K562 (cell line): ENCODE data around the gene TNFAIP1.

ENCODE experiments used
- FOXA3 ChIP-seq, 2 experiments: fragments of 450-650 bp in 1 of 2; sonication (generic) in 1 of 2; formaldehyde crosslinking; IDR thresholded peaks in 1 of 2; conservative IDR thresholded peaks in 1 of 2; 2 replicates each; pipeline versions ENCODE4 v1.4.0 to v1.8.0; 2020 to 2022; ENCODE audit warnings: mild to moderate bottlenecking in 2 of 2, missing genetic modification reagents in 1 of 2
- NFRKB ChIP-seq: fragments of 450-650 bp; IDR thresholded peaks from 2 replicates; pipeline ENCODE4 v1.6.1; 2016; ENCODE audit warnings: low read depth
- POLR2A ChIP-seq: fragments of 450-650 bp; conservative IDR thresholded peaks from 2 replicates; pipeline ENCODE4 v1.6.1; 2016
- SP1 ChIP-seq: sonication (generic); formaldehyde crosslinking; IDR thresholded peaks from 2 replicates; pipeline ENCODE4 v1.8.1; 2022; ENCODE audit warnings: mild to moderate bottlenecking, missing genetic modification reagents
- TAF1 ChIP-seq: IDR thresholded peaks from 2 replicates; pipeline ENCODE4 v1.6.1; 2011; ENCODE audit warnings: mild to moderate bottlenecking, low read length, moderate library complexity; ENCODE audit not compliant: insufficient read depth, control insufficient read depth, severe bottlenecking; ENCODE audit errors: extremely low read depth
- TF ChIP-seq, protein P1 (sequence below), 3 experiments: IDR thresholded peaks in 2 of 3; conservative IDR thresholded peaks in 1 of 3; 2 replicates each; pipeline ENCODE4 v1.5.1; 2011 to 2012; ENCODE audit warnings: low read length in 3 of 3, mild to moderate bottlenecking in 3 of 3, control low read depth in 2 of 3, improper control_type of control experiment in 1 of 3, inconsistent platforms in 1 of 3, low read depth in 1 of 3, mixed read lengths in 1 of 3, moderate library complexity in 1 of 3; ENCODE audit not compliant: insufficient read depth in 2 of 3
- TF ChIP-seq, protein P2 (sequence below): fragments of 450-650 bp; formaldehyde crosslinking; IDR thresholded peaks from 2 replicates; pipeline ENCODE4 v1.4.0; 2020; ENCODE audit warnings: mild to moderate bottlenecking, moderate library complexity
- TF ChIP-seq, protein P3 (sequence below): fragments of 250-450 bp; sonication (Bioruptor Pico); IDR thresholded peaks from 2 replicates; pipeline ENCODE4 v1.5.0; 2021; ENCODE audit warnings: mild to moderate bottlenecking, borderline replicate concordance
- TF ChIP-seq, protein P4 (sequence below), 2 experiments: fragments of 200-800 bp in 1 of 2; sonication (Bioruptor generic) in 1 of 2; sonication (generic) in 1 of 2; formaldehyde crosslinking in 1 of 2; IDR thresholded peaks in 1 of 2; conservative IDR thresholded peaks in 1 of 2; 2 replicates each; pipeline versions ENCODE4 v1.5.0 to v1.6.1; 2016 to 2020; ENCODE audit warnings: missing compliant biosample characterization in 1 of 2, missing genetic modification characterization in 1 of 2, missing genetic modification reagents in 1 of 2

DNA sequence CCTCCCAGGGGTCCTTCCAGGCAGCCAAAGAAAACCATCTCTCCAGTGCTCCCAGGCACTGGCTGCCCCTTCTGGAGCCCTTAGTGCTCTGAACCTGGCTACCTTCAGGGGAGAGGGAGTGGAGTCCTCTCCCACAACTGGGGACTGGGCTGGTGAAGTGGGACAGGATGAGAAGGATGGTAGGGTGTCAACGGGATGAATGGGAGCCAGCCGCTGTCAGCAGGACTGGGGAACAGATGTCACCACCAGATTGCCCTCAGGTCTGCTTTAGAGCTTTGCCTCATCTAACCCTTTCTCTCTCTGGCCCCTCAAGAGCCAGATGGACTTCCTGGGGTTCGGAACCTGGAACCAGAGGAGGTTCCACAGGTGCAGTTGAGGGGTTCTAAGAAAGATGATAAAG is 29.9 kb downstream of the TNFAIP1 start:
- TF ChIP-seq, protein P1, sequence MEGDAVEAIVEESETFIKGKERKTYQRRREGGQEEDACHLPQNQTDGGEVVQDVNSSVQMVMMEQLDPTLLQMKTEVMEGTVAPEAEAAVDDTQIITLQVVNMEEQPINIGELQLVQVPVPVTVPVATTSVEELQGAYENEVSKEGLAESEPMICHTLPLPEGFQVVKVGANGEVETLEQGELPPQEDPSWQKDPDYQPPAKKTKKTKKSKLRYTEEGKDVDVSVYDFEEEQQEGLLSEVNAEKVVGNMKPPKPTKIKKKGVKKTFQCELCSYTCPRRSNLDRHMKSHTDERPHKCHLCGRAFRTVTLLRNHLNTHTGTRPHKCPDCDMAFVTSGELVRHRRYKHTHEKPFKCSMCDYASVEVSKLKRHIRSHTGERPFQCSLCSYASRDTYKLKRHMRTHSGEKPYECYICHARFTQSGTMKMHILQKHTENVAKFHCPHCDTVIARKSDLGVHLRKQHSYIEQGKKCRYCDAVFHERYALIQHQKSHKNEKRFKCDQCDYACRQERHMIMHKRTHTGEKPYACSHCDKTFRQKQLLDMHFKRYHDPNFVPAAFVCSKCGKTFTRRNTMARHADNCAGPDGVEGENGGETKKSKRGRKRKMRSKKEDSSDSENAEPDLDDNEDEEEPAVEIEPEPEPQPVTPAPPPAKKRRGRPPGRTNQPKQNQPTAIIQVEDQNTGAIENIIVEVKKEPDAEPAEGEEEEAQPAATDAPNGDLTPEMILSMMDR (IDR thresholded peaks at IDR 0.05 in 2 of 3, conservative IDR thresholded peaks at IDR 0.05 in 1 of 3; ENCODE audit: insufficient read depth in 2 of 3, low read depth in 1 of 3, low read length in 3 of 3): no peak
- TF ChIP-seq TAF1 (no peak), SP1 (CRISPR knock-in tag) (no peak), FOXA3 (CRISPR knock-in tag; conservative IDR thresholded peaks at IDR 0.05 in 1 of 2, IDR thresholded peaks at IDR 0.05 in 1 of 2) (no peak), POLR2A (no peak), NFRKB (no peak)
- TF ChIP-seq, protein P2, sequence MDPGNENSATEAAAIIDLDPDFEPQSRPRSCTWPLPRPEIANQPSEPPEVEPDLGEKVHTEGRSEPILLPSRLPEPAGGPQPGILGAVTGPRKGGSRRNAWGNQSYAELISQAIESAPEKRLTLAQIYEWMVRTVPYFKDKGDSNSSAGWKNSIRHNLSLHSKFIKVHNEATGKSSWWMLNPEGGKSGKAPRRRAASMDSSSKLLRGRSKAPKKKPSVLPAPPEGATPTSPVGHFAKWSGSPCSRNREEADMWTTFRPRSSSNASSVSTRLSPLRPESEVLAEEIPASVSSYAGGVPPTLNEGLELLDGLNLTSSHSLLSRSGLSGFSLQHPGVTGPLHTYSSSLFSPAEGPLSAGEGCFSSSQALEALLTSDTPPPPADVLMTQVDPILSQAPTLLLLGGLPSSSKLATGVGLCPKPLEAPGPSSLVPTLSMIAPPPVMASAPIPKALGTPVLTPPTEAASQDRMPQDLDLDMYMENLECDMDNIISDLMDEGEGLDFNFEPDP (CRISPR knock-in tag): no peak
- TF ChIP-seq, protein P3, sequence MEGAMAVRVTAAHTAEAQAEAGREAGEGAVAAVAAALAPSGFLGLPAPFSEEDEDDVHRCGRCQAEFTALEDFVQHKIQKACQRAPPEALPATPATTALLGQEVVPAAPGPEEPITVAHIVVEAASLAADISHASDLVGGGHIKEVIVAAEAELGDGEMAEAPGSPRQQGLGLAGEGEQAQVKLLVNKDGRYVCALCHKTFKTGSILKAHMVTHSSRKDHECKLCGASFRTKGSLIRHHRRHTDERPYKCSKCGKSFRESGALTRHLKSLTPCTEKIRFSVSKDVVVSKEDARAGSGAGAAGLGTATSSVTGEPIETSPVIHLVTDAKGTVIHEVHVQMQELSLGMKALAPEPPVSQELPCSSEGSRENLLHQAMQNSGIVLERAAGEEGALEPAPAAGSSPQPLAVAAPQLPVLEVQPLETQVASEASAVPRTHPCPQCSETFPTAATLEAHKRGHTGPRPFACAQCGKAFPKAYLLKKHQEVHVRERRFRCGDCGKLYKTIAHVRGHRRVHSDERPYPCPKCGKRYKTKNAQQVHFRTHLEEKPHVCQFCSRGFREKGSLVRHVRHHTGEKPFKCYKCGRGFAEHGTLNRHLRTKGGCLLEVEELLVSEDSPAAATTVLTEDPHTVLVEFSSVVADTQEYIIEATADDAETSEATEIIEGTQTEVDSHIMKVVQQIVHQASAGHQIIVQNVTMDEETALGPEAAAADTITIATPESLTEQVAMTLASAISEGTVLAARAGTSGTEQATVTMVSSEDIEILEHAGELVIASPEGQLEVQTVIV (CRISPR knock-in tag): no peak
- TF ChIP-seq, protein P4, sequence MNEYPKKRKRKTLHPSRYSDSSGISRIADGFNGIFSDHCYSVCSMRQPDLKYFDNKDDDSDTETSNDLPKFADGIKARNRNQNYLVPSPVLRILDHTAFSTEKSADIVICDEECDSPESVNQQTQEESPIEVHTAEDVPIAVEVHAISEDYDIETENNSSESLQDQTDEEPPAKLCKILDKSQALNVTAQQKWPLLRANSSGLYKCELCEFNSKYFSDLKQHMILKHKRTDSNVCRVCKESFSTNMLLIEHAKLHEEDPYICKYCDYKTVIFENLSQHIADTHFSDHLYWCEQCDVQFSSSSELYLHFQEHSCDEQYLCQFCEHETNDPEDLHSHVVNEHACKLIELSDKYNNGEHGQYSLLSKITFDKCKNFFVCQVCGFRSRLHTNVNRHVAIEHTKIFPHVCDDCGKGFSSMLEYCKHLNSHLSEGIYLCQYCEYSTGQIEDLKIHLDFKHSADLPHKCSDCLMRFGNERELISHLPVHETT (CRISPR knock-in tag; conservative IDR thresholded peaks at IDR 0.05 in 1 of 2, IDR thresholded peaks at IDR 0.05 in 1 of 2): no peak
